T-helper 2 cell treated with Interferon-gamma antibody and Interleukin-4, amounts not matched to agents 5 μg/mL and 100 μg/mL, for 36 hours (primary cell): ENCODE data around the gene ZC3H12C.

Experiments used
- DNase-seq: peaks from one replicate; pipeline ENCODE4 v3.0.0; 2021; ENCODE audit warnings: low spot score
- H3K27ac Mint-ChIP-seq: one replicate; pipeline ENCODE4 v1.8.0; 2021; ENCODE audit warnings: mild to moderate bottlenecking, mixed read lengths
- H3K27me3 Mint-ChIP-seq: one replicate; pipeline ENCODE4 v1.8.0; 2021; ENCODE audit warnings: low read depth, mixed read lengths
- H3K36me3 Mint-ChIP-seq: one replicate; pipeline ENCODE4 v1.8.0; 2021; ENCODE audit warnings: low read depth, mixed read lengths
- H3K4me1 Mint-ChIP-seq: one replicate; pipeline ENCODE4 v1.8.0; 2021; ENCODE audit warnings: low read depth, mixed read lengths
- H3K4me3 Mint-ChIP-seq: one replicate; pipeline ENCODE4 v1.8.0; 2022; ENCODE audit warnings: mild to moderate bottlenecking, moderate library complexity, mixed read lengths
- H3K9me3 Mint-ChIP-seq: one replicate; pipeline ENCODE4 v1.8.0; 2021; ENCODE audit warnings: mixed read lengths

Gene ZC3H12C

DNA sequence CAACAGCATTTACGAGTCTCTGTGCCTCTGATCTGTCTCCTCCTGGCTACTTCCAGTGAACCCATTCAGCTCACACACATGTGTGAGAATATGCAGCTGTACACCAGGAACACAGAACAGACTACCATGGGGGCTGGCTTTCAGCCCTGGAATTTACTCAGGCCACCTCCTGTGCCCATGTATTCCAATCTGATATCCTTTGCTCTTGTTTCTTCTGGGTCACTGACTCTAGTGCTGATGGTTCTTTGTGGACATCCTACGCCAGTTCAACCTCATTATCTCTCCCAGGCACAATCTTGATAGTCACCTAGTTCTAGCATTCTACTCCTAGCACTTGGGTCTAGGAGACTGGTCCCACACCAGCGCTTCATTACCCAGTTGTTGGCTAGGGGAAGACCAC is 23.0 kb upstream of the ZC3H12C start:
- H3K36me3 Mint-ChIP-seq = no peaks in the 10 kb centered on the region
- peaks cover 15% of the 10 kb centered on the region for H3K4me1 Mint-ChIP-seq
- no peak for DNase-seq
- peaks cover 26% of the 10 kb centered on the region for H3K27me3 Mint-ChIP-seq
- H3K27ac Mint-ChIP-seq = no peak overlapping the region
- H3K9me3 Mint-ChIP-seq = no peaks in the 10 kb centered on the region
- H3K4me3 Mint-ChIP-seq = no peak overlapping the region

DNA sequence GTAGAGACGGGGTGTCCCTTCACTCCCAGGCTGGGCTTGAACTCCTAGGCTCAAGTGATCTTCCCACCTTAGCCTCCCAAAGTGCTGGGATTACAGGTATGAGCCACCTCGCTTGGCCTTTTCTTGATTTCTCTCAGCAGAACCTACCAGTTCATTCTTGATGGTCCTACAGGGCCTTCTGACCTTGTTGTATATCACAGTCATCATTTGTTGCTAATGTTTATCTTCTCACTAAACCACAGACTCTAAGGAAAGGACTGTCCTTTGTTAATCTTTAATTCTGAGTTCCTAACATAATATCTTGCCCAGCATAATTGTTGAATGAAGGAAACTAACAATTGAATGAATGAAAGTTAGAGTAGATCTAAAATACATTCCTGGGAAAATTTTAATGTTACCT is 22.0 kb upstream of the ZC3H12C start:
- Mint-ChIP-seq H3K36me3 (no peaks in the 10 kb centered on the region), H3K27ac (no peak overlapping the region), H3K9me3 (no peaks in the 10 kb centered on the region), H3K4me1 (peaks cover 18% of the 10 kb centered on the region), H3K27me3 (peaks cover 26% of the 10 kb centered on the region), H3K4me3 (no peak overlapping the region)
- no peak for DNase-seq

DNA sequence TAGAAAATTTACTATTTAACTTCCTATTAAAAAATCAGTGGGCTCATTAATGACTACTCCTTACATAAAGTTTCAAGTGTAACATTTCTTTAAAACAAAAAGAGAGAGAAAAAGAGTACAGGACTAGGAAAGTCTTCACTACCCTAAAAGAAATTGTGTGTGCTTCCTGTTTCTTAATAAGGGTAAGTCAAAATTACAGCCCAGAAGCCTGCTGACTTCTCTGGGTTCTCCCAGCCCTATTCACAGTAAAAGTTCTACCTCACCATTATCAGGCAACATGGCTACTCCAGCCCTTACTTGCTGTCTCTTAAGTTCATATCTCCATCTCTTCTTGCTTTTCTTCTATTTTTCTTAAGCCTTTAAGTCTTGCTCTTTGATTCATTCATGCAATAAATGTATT is 20.3 kb upstream of the ZC3H12C start:
- Mint-ChIP-seq H3K27ac (no peak overlapping the region), H3K27me3 (peaks cover 26% of the 10 kb centered on the region), H3K4me1 (peaks cover 35% of the 10 kb centered on the region), H3K36me3 (no peaks in the 10 kb centered on the region), H3K9me3 (no peaks in the 10 kb centered on the region), H3K4me3 (no peak overlapping the region)
- DNase-seq = no peak

DNA sequence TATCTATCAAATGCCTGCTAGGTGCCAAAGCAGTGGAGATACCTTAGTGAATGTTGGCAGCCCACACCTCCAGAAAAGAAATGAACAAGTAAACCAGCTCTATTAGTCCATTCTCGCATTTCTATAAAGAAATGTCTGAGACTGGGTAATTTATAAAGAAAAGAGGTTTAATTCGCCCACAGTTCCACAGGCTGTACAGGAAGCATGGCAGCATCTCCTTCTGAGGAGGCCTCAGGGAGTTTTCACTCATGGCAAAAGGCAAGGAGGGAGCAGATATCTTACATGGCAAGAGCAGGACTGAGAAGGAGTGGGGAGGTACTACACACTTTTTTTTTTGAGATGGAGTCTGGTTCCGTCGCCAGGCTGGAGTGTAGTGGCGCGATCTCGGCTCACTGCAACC is 18.7 kb upstream of the ZC3H12C start:
- H3K36me3 Mint-ChIP-seq = peaks cover 3% of the 10 kb centered on the region
- H3K27me3 Mint-ChIP-seq = peaks cover 20% of the 10 kb centered on the region
- no peak overlapping the region for H3K27ac Mint-ChIP-seq
- no peaks in the 10 kb centered on the region for H3K9me3 Mint-ChIP-seq
- DNase-seq = no peak
- H3K4me1 Mint-ChIP-seq = peaks cover 30% of the 10 kb centered on the region
- no peak overlapping the region for H3K4me3 Mint-ChIP-seq

DNA sequence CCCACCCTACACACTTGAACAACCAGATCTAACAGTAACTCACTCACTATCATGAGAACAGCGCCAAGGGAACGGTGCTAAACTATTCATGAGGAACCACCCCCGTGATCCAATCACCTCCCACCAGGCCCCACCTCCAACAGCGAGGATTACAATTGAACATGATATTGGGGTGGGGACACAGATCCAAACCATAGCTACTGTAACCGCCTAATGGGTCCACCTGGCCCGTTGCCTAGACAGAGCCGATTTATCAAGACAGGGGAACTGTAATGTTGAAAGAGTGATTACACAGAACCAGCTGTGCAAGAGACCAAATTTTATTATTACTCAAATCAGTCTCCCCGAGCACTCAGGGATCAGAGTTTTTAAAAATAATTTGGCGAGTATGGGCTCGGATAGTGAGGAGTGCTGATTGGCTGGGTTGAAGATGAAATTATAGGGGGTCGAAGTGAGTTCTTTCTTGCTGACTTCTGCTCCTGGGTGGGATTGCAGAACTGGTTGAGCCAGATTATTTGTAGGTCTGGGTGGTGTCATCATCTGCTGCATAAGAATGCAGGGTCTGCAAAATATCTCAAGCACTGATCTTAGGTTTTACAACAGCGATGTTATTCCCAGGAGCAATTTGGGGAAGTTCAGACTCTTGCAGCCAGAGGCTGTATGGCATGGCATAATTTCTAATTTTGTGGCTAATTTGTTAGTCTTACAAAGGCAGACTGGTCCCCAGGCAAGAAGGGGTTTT is 17.9 kb upstream of the ZC3H12C start:
- H3K27me3 Mint-ChIP-seq = peaks cover 16% of the 10 kb centered on the region
- DNase-seq = no peak
- no peaks in the 10 kb centered on the region for H3K9me3 Mint-ChIP-seq
- H3K4me1 Mint-ChIP-seq = peaks cover 28% of the 10 kb centered on the region
- no peak overlapping the region for H3K27ac Mint-ChIP-seq
- H3K36me3 Mint-ChIP-seq = peaks cover 4% of the 10 kb centered on the region
- H3K4me3 Mint-ChIP-seq = no peak overlapping the region

DNA sequence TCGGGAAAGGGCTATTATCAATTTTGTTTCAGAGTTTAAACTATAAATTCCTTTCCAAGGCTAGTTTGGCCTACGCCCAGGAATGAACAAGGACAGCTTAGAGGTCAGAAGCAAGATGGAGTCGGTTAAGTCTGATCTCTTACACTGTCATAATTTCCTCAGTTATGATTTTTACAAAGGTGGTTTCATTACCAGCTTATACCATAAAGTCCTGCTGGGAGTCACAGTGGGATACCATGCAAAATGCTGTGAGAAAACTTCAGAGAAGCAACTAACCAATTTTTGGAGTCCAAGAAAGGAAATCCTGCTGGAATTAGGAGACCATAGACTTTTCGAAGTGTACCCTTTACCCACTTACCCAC is 17.4 kb upstream of the ZC3H12C start:
- no peak overlapping the region for H3K27ac Mint-ChIP-seq

DNA sequence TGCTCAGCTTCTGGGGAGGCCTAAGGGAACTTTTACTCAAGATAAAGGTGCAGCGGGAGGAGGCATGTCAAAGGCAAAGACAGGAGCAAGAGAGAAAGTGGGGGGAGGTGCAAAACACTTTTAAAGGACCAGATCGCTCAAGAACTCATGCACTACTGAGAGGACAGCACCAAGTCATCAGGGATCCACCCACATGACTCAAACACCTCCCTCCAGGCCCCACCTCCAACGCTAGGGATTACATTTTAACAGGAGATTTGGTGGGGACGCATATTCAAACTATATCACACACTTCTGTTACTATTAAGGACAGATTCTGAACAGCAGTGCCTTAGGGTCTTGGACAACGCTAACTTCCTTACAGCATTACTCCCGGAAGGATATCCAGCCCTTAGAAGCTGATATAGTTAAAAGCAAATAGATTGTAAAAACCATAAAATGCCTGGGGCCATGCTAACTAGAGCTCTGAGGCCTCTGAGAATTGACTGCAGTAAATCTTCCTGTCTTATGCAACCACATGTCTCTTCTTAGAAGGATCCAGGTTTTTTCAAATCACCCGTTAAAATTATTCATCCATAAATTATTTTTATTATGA is 16.7 kb upstream of the ZC3H12C start:
- Mint-ChIP-seq H3K27ac (peak overlapping the region; percentile 55), H3K36me3 (peaks cover 4% of the 10 kb centered on the region), H3K4me1 (peaks cover 30% of the 10 kb centered on the region), H3K9me3 (no peaks in the 10 kb centered on the region), H3K27me3 (peaks cover 13% of the 10 kb centered on the region), H3K4me3 (peak overlapping the region; percentile 50)
- no peak for DNase-seq

More for the DNA sequence above, 17.4 kb upstream of the ZC3H12C start:
- Mint-ChIP-seq H3K4me3 (no peak overlapping the region), H3K36me3 (peaks cover 4% of the 10 kb centered on the region), H3K4me1 (peaks cover 27% of the 10 kb centered on the region), H3K27me3 (peaks cover 16% of the 10 kb centered on the region), H3K9me3 (no peaks in the 10 kb centered on the region)
- DNase-seq = no peak

DNA sequence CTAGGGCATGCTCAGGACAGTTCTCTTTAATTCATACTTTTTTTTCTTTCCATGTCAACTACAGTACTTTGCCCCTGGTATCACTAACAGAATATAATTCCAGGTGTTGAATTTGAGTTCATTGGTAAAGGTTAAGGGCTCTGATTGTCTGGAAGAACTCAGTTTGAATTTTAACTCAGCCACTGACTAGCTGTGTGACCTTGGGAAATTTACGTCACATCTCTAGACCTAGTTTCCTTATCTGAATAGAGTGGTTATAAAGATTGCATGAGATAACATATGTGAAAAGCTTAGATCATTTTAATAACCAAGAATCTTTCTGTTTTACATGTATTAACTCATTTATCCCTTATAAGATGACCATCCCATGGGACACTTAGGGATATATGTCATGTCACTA is 15.8 kb upstream of the ZC3H12C start:
- Mint-ChIP-seq H3K36me3 (peaks cover 4% of the 10 kb centered on the region), H3K4me1 (peaks cover 30% of the 10 kb centered on the region), H3K27ac (peak overlapping the region; percentile 84), H3K9me3 (no peaks in the 10 kb centered on the region), H3K4me3 (peak overlapping the region; percentile 68), H3K27me3 (peaks cover 12% of the 10 kb centered on the region)
- DNase-seq = no peak

DNA sequence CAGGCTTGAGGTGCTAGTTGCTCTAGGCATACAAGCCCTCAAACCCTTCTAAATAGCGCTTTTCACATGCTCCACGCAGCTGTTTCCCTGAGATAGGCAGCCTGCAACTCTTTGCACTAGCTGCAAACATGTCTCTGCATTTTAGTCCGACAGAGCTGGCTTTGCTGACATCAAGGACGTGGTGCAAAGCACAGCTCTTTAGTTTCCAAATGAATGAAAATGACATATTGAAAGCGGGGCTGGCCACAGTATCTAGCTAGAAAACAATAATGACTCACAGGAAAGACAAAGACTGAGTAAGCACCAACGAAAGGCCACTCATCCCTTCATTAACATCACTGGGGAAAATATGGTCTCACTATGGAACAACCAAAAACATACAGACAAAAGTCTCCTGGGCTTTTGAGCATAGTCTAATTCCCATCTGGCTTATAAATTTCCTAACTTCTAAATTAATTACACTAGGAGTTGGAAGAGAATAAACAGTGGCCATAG is 15.3 kb upstream of the ZC3H12C start:
- H3K9me3 Mint-ChIP-seq = no peaks in the 10 kb centered on the region
- peak; percentile 78 for DNase-seq
- H3K4me1 Mint-ChIP-seq = peaks cover 32% of the 10 kb centered on the region
- H3K4me3 Mint-ChIP-seq = peak overlapping the region; percentile 68
- peak overlapping the region; percentile 84 for H3K27ac Mint-ChIP-seq
- peaks cover 8% of the 10 kb centered on the region for H3K27me3 Mint-ChIP-seq
- H3K36me3 Mint-ChIP-seq = peaks cover 4% of the 10 kb centered on the region

DNA sequence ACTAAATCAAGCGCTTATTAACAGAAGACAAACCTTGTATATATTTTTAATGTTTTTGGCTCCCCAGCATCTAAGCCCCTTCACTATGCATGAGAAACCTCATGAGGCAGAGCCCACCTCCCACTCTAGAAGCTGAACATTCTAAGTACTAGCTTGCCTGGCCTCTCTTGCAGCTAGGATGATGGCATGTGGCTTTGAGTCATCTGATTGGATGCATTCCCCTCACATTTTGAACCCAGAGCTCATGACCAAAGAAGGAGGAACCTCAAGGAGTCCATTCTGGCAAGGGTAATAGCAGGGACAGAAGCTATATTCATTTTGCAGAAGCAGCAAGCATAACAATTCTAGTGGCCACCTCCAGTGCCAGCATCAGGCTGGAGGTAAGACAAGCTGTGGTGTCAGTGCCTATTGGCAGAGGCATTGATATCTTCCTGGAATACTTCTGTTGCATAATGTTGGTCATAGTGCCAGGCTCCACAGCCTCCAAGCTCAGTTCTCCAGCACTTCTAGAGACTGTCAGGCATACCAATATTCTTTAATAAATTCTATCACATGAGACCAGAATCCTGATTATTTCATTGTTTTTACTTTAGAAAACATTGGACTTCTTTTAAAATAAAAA is 14.2 kb upstream of the ZC3H12C start:
- peaks cover 4% of the 10 kb centered on the region for H3K36me3 Mint-ChIP-seq
- no peak overlapping the region for H3K4me3 Mint-ChIP-seq
- H3K9me3 Mint-ChIP-seq = no peaks in the 10 kb centered on the region
- H3K27ac Mint-ChIP-seq = no peak overlapping the region
- no peak for DNase-seq
- H3K27me3 Mint-ChIP-seq = peaks cover 2% of the 10 kb centered on the region
- H3K4me1 Mint-ChIP-seq = peaks cover 33% of the 10 kb centered on the region

DNA sequence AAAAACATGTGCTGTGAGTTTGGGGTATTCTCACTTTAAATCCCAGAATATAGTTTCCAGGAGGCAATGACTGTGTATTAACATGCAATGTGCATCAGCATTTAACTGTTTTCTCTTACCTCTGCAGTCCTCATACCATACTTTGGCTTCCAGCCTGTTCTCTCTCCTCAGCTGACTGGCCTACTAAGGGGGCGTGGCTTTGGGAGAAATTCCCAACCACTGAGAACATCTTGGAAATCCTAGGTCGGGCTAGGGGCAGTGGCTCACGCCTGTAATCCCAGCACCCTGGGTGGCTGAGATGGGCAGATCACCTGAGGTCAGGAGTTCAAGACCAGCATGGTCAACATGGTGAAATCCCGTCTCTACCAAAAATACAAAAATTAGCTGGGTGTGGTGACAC is 13.5 kb upstream of the ZC3H12C start:
- no peak for DNase-seq
- Mint-ChIP-seq H3K4me1 (peaks cover 33% of the 10 kb centered on the region), H3K27me3 (no peaks in the 10 kb centered on the region), H3K36me3 (peaks cover 4% of the 10 kb centered on the region), H3K9me3 (no peaks in the 10 kb centered on the region), H3K27ac (no peak overlapping the region), H3K4me3 (no peak overlapping the region)

DNA sequence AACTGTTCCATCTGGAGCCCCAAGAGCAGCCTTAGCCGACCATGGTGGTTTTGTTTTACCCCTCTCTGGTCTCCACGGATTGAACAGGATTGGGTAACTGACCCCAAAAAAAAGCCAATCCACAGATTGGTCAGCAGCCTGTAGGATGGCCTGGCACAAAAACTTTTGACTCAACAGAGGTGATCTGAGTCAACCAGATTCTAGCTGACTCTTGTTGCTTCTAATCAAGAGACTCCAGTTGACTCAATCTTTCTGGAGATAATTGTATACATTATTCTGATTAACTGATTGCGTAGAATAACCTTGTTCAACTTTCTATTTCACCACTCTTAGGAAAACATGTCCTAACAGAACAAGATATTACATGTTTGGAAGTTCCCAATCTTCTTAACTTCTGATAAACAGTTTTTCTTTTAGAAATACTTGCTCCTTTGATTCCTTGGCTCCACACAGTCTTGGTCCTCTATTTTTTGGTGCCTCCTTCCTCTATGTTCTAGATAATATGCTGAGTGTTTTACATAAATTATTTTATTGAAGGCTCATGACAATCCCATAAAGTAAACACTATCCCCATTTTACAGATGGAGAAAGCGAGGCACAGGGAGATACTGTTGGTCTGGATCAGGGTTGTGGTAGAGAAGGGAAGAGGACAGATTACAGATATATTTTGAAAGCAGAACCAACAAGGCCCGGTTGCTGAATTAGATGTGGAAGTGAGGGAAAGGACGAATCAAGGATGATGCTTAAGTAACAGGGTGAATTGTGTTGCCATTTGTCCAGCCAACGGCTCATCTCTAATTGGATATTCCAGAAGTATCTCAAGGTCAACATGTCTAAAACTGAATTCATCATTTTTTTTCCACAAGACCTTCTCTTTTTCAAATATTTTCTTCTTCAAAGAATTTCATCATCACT is 11.5 kb upstream of the ZC3H12C start:
- H3K4me3 Mint-ChIP-seq = no peak overlapping the region
- peaks cover 3% of the 10 kb centered on the region for H3K27me3 Mint-ChIP-seq
- peaks cover 4% of the 10 kb centered on the region for H3K36me3 Mint-ChIP-seq
- no peak overlapping the region for H3K27ac Mint-ChIP-seq
- DNase-seq = peak; percentile 51
- H3K9me3 Mint-ChIP-seq = no peaks in the 10 kb centered on the region
- H3K4me1 Mint-ChIP-seq = peaks cover 24% of the 10 kb centered on the region

DNA sequence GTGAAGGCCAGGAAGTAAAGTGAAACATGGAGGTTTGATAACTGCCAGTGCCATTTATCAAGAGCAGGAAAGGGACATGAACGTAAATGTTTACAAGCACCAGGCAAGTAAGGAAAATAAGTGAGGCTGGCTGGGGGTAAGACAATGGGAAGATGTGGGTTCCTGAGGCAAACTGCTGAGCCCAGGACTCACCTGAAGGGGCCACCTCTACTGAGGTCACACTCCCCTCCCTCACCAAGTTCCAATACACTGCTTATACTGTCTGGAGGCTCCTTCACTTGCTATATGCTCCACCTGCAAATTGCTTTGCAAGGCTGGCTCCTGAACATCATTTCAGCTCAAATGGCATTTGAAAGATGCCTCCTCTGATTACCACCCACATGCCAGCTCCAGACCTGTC is 10.3 kb upstream of the ZC3H12C start:
- peaks cover 5% of the 10 kb centered on the region for H3K27me3 Mint-ChIP-seq
- peaks cover 4% of the 10 kb centered on the region for H3K36me3 Mint-ChIP-seq
- no peak overlapping the region for H3K4me3 Mint-ChIP-seq
- no peaks in the 10 kb centered on the region for H3K9me3 Mint-ChIP-seq
- H3K27ac Mint-ChIP-seq = no peak overlapping the region
- no peak for DNase-seq
- H3K4me1 Mint-ChIP-seq = peaks cover 13% of the 10 kb centered on the region
